Naive B cell (primary cell): ENCODE measurements around the gene CHST15. TPM values are rescaled to one million over a fixed set of nuclear protein-coding genes. Genes with fewer than 3 reads are reported as not detected.
A peak's percentile ranks its signal among the peaks of the same experiment; 100 is the strongest.

ENCODE experiments used
- ATAC-seq, 2 donors: fragments of 150-1000 bp; cut with Tn5 transposase; 2 replicates each; pipeline ENCODE4 v1.10.0; 2021; ENCODE audit warnings: low read depth in 2 of 2, mild to moderate bottlenecking in 2 of 2, moderate library complexity in 2 of 2
- DNase-seq: peaks from one replicate; pipeline ENCODE4 v3.0.0; 2022
- H3K27ac Mint-ChIP-seq, 6 donors: one replicate each; pipeline ENCODE4 v1.8.0; 2020 to 2022; ENCODE audit warnings: mild to moderate bottlenecking in 6 of 6, mixed read lengths in 6 of 6, moderate library complexity in 5 of 6, inconsistent platforms in 2 of 6
- H3K27me3 Mint-ChIP-seq, 3 donors: one replicate each; pipeline ENCODE4 v1.8.0; 2021 to 2022; ENCODE audit warnings: mixed read lengths in 3 of 3, mild to moderate bottlenecking in 1 of 3
- H3K36me3 Mint-ChIP-seq, 2 donors: one replicate each; pipeline ENCODE4 v1.8.0; 2020 to 2022; ENCODE audit warnings: mixed read lengths in 2 of 2, inconsistent platforms in 1 of 2, mild to moderate bottlenecking in 1 of 2
- H3K4me1 Mint-ChIP-seq, 3 donors: one replicate each; pipeline ENCODE4 v1.8.0; 2020 to 2022; ENCODE audit warnings: mixed read lengths in 3 of 3, inconsistent platforms in 1 of 3, mild to moderate bottlenecking in 1 of 3, moderate library complexity in 1 of 3
- H3K4me3 Mint-ChIP-seq, 8 donors: one replicate each; pipeline ENCODE4 v1.8.0; 2020 to 2022; ENCODE audit warnings: mild to moderate bottlenecking in 8 of 8, mixed read lengths in 8 of 8, moderate library complexity in 8 of 8, inconsistent platforms in 2 of 8
- H3K9me3 Mint-ChIP-seq, 7 donors: one replicate each; pipeline ENCODE4 v1.8.0; 2020 to 2022; ENCODE audit warnings: mixed read lengths in 7 of 7, mild to moderate bottlenecking in 5 of 7, inconsistent platforms in 2 of 7, moderate library complexity in 1 of 7
- polyA plus RNA-seq, 6 donors: library from polyadenylated mRNA; unstranded; fragments of 300-500 nt; fragmentation: Illumina TruSeq; gene quantifications; one replicate each; pipeline ENCODE4 v1.2.3, GENCODE V29; 2021; ENCODE audit warnings: low read depth in 6 of 6

The CHST15 gene
- polyA plus RNA-seq, 6 donors from 2014 or later = 13.4 to 19.5 (median 17.0) TPM

GRCh38 chr10:124047427-124048152, 45.8 kb downstream of the CHST15 start:
- Mint-ChIP-seq H3K4me1 (peaks cover 40 to 58% (median 41%) of the 10 kb centered on the region in 3 donors), H3K27ac (peak overlapping the region in 1 of 6 donors; percentile 56), H3K27me3 (no peaks in the 10 kb centered on the region), H3K4me3 (no peak overlapping the region), H3K36me3 (peaks cover 0 to 20% of the 10 kb centered on the region in 2 donors), H3K9me3 (no peaks in the 10 kb centered on the region)
- ATAC-seq = no peak
- no peak for DNase-seq

DNA sequence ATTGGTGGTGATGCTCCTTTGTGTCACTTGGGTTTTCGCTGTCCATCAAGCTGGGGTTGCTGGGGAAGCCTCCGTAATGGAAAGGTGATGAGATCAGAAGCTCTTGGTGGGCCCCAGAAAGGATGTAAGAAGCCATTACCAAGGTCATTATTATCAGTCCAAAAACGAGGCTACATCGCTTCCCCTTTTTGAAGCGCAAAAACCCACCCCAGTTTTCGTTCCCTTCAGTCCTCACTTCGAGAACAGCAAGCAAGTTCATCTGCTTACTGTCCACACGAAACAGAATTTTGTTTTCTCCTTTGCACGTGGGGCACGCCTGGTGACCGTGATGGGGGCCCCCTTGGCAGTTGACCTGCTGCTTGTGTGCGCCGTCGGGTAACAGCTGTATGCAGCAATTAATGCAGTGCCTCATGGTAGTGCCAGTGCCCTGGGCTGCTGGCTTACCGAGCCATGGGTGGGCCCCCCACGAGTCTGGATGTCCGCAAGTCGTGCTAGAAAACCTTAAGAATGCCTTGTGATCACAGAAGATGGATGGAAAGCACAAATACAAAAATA, 47.5 kb downstream of the CHST15 start:
- no peaks in the 10 kb centered on the region for H3K27me3 Mint-ChIP-seq
- peak; percentile 36 for DNase-seq
- no peaks in the 10 kb centered on the region for H3K9me3 Mint-ChIP-seq
- peaks cover 0 to 20% of the 10 kb centered on the region in 2 donors for H3K36me3 Mint-ChIP-seq
- peak overlapping the region in 5 of 6 donors; percentile 23 to 86 (median 60) for H3K27ac Mint-ChIP-seq
- H3K4me3 Mint-ChIP-seq = peak overlapping the region in 6 of 8 donors; percentile 11 to 61 (median 36)
- H3K4me1 Mint-ChIP-seq = peaks cover 47 to 65% (median 48%) of the 10 kb centered on the region in 3 donors
- ATAC-seq = peak; percentile 29 to 41

DNA sequence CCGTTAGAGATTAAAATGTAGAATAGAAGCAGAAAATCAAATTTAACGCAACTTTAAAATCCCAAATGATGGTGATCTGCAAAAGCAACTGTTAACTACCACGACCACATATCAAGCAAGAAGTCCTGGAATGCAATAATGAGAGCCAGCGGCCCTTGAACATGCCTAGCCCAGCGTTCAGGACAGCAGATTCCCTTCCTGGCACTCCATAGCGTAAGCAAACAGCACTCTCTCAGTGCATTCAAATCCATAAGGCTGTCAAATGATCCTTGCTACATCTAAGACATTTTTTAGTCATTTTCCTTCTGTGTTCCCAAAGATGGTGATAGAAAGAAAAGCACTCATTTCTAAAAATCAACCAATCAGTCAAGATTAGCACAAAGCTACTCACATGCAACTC, 48.1 kb downstream of the CHST15 start:
- H3K27ac Mint-ChIP-seq = peak overlapping the region in 1 of 6 donors; percentile 94
- peaks cover 43 to 59% (median 48%) of the 10 kb centered on the region in 3 donors for H3K4me1 Mint-ChIP-seq
- H3K36me3 Mint-ChIP-seq = peaks cover 0 to 20% of the 10 kb centered on the region in 2 donors
- H3K9me3 Mint-ChIP-seq = no peaks in the 10 kb centered on the region
- H3K4me3 Mint-ChIP-seq = peak overlapping the region in 3 of 8 donors; percentile 6 to 59 (median 16)
- no peak for ATAC-seq
- no peaks in the 10 kb centered on the region for H3K27me3 Mint-ChIP-seq
- DNase-seq = no peak

- peaks cover 2 to 19% of the 10 kb centered on the region in 2 donors for H3K36me3 Mint-ChIP-seq
- DNase-seq (no peak), ATAC-seq (no peak)
- H3K4me1 Mint-ChIP-seq = peaks cover 43 to 51% (median 48%) of the 10 kb centered on the region in 3 donors
- peak overlapping the region in 2 of 6 donors; percentile 84 for H3K27ac Mint-ChIP-seq
- H3K27me3 Mint-ChIP-seq = no peaks in the 10 kb centered on the region
- no peaks in the 10 kb centered on the region for H3K9me3 Mint-ChIP-seq
- H3K4me3 Mint-ChIP-seq = peak overlapping the region in 4 of 8 donors; percentile 13 to 86 (median 75)
Observed at GRCh38 chr10:124044143-124044862, 49.1 kb downstream of the CHST15 start.

DNA sequence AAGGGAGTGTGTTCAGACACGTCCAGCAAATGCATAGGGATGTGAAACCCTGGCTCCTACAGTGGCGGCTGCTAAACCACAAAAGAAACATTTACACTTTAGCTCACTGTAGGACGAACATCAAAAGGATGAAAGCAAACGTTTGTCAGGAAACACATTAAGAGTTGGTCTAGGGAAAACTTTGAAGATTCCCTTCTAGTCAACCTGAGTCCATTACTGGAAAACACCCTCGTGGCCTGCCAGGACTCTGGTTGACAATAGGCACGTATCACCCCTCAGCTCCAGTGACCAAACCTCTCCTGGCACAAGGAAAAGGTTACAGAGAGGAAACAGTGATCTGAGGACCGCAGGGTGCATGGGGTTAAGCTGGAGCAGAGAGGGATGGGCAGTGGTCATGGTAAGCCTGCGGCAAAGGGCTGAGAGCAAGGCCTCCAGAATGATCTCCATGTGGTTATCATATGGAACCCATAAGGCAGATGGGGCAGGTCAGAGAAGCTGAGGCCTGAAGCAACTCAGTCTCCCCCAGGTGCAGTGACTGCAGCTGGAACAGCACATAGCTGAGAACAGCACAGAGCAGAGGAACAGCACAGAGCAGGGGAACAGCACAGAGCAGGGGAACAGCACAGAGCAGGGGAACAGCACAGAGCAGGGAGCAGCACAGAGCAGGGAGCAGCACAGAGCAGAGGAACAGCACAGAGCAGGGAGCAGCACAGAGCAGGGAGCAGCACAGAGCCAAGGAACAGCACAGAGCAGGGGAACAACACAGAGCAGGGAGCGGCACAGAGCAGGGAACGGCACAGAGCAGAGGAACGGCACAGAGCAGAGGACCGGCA, 49.9 kb downstream of the CHST15 start:
- H3K36me3 Mint-ChIP-seq = peaks cover 6 to 12% of the 10 kb centered on the region in 2 donors
- H3K4me3 Mint-ChIP-seq = peak overlapping the region in 6 of 8 donors; percentile 50 to 86 (median 74)
- H3K27me3 Mint-ChIP-seq = no peaks in the 10 kb centered on the region
- H3K27ac Mint-ChIP-seq = peak overlapping the region; percentile 61 to 85 (median 80)
- ATAC-seq = peak; percentile 95 to 97
- DNase-seq = peak; percentile 67
- H3K9me3 Mint-ChIP-seq = no peaks in the 10 kb centered on the region
- peaks cover 43 to 49% (median 48%) of the 10 kb centered on the region in 3 donors for H3K4me1 Mint-ChIP-seq

- Mint-ChIP-seq H3K27me3 (no peaks in the 10 kb centered on the region), H3K9me3 (no peaks in the 10 kb centered on the region), H3K4me3 (peak overlapping the region in 7 of 8 donors; percentile 50 to 86 (median 77)), H3K36me3 (peaks cover 6 to 12% of the 10 kb centered on the region in 2 donors), H3K4me1 (peaks cover 41 to 49% (median 48%) of the 10 kb centered on the region in 3 donors), H3K27ac (peak overlapping the region; percentile 61 to 88 (median 80))
- DNase-seq (no peak), ATAC-seq (peak in 1 of 2 donors; percentile 3)
Observed at GRCh38 chr10:124042656-124043309, 50.6 kb downstream of the CHST15 start.

- Mint-ChIP-seq H3K4me1 (peaks cover 37 to 53% (median 50%) of the 10 kb centered on the region in 3 donors), H3K27ac (peak overlapping the region in 2 of 6 donors; percentile 60 to 84), H3K36me3 (peaks cover 6 to 12% of the 10 kb centered on the region in 2 donors), H3K4me3 (peak overlapping the region in 4 of 8 donors; percentile 15 to 66 (median 45)), H3K27me3 (no peaks in the 10 kb centered on the region), H3K9me3 (no peaks in the 10 kb centered on the region)
- ATAC-seq (no peak), DNase-seq (no peak)
Observed at GRCh38 chr10:124041675-124042445, 51.5 kb downstream of the CHST15 start.

DNA sequence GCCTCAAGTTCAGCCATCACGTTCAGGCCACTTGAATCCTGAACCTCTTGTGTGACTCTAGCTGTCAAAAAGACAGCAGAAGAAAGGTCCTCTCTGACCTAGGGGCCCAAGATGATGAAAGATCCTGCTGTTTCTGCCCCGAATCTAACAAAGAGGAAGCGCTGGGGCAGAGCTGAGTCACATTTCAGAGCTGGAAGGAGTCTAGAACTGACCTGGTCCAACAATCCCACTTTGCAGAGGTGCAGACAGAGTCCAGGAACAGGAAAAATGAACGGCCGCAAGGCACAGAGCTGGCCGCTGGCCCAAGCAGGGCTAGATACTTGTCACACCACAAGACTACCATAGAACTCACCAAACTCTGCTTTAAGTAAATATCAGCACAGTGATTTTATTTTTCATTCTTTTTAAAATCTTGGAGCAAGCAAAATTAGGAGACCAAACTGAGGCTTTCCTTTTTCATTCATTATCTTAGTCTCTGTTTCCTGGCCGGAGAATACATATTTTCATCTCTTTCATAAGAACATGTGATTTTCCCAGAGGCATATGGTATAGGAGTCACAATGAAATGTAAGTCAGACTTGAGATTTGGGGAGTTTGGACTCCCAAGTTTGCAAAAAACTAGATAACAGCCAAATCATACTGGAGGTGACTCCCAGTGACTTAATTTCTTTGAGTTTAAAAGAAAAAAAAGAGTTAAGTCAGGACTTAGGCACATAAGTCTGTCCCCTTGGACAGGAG, 52.8 kb downstream of the CHST15 start:
- no peak for DNase-seq
- H3K4me3 Mint-ChIP-seq = no peak overlapping the region
- no peak for ATAC-seq
- H3K36me3 Mint-ChIP-seq = peaks cover 6 to 12% of the 10 kb centered on the region in 2 donors
- H3K9me3 Mint-ChIP-seq = peaks cover 0 to 2% (median 0%) of the 10 kb centered on the region in 7 donors
- H3K27me3 Mint-ChIP-seq = no peaks in the 10 kb centered on the region
- H3K4me1 Mint-ChIP-seq = peaks cover 36 to 53% (median 50%) of the 10 kb centered on the region in 3 donors
- no peak overlapping the region for H3K27ac Mint-ChIP-seq

- ATAC-seq (no peak), DNase-seq (no peak)
- Mint-ChIP-seq H3K27me3 (no peaks in the 10 kb centered on the region), H3K27ac (peak overlapping the region in 1 of 6 donors; percentile 7), H3K9me3 (peaks cover 0 to 2% (median 0%) of the 10 kb centered on the region in 7 donors), H3K4me1 (peaks cover 37 to 51% (median 46%) of the 10 kb centered on the region in 3 donors), H3K4me3 (no peak overlapping the region), H3K36me3 (peaks cover 6 to 12% of the 10 kb centered on the region in 2 donors)
Observed at GRCh38 chr10:124039483-124040013, 53.9 kb downstream of the CHST15 start.

DNA sequence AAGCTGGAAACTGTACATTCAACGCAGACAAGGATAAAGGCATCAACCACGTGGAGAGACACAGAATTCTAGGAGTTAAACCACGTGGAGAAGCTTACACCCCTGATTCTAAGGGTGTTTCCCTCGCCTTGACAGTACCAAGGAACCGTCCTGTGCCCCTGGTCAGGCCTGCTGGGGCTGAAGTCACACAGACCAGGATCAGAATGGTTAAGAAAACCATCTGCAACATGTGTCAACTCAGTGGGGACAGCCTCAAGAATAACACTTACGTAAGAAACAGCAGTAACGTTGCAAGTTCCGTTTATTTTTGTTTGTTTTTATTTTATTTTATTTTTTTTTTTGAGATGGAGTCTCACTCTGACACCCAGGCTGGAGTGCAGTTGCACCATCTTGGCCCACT, 55.6 kb downstream of the CHST15 start:
- ATAC-seq (no peak), DNase-seq (no peak)
- H3K9me3 Mint-ChIP-seq = peaks cover 0 to 2% (median 0%) of the 10 kb centered on the region in 7 donors
- peak overlapping the region in 1 of 8 donors; percentile 53 for H3K4me3 Mint-ChIP-seq
- H3K4me1 Mint-ChIP-seq = peaks cover 29 to 46% (median 32%) of the 10 kb centered on the region in 3 donors
- H3K36me3 Mint-ChIP-seq = peaks cover 0 to 6% of the 10 kb centered on the region in 2 donors
- no peaks in the 10 kb centered on the region for H3K27me3 Mint-ChIP-seq
- peak overlapping the region in 3 of 6 donors; percentile 16 to 99 (median 82) for H3K27ac Mint-ChIP-seq

DNA sequence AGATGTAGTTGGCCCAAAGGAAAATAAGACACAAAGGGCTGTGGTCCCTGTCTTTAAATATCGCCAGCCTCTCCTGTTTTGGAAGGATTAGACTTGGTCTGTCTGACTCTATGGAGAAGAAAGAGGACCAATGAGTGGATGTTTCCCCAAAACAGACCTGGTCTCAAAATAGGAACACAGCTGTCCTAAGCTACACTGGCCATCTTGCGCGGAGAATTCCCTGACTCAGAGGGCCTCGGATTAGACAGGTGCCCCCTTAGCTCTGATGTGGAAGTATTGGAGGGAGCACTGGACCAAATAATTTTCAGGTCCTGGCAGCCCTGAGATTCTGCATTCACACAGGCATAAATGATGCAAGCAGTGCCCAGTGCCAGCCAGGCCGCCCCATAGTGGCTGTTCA, 56.1 kb downstream of the CHST15 start:
- ATAC-seq (no peak), DNase-seq (no peak)
- H3K4me3 Mint-ChIP-seq = no peak overlapping the region
- H3K9me3 Mint-ChIP-seq = peaks cover 0 to 2% (median 0%) of the 10 kb centered on the region in 7 donors
- peaks cover 0 to 6% of the 10 kb centered on the region in 2 donors for H3K36me3 Mint-ChIP-seq
- H3K4me1 Mint-ChIP-seq = peaks cover 24 to 41% (median 27%) of the 10 kb centered on the region in 3 donors
- no peaks in the 10 kb centered on the region for H3K27me3 Mint-ChIP-seq
- peak overlapping the region in 3 of 6 donors; percentile 16 to 99 (median 38) for H3K27ac Mint-ChIP-seq
